Lower leg skin (tissue), 3 donors: Measurements from ENCODE around the gene TMEM239.

Source experiments
- POLR2A ChIP-seq, 2 donors: fragments of 450-650 bp; IDR thresholded peaks; one replicate each; pipeline ENCODE4 v1.6.1; 2016 to 2017; ENCODE audit warnings: antibody characterized with exemption in 2 of 2, mild to moderate bottlenecking in 1 of 2, moderate library complexity in 1 of 2
- TF ChIP-seq, protein P1 (sequence below), 3 donors: fragments of 450-650 bp; IDR thresholded peaks; one replicate each; pipeline ENCODE4 v1.5.1; 2016; ENCODE audit warnings: antibody characterized with exemption in 3 of 3, mild to moderate bottlenecking in 3 of 3, moderate library complexity in 2 of 3

DNA sequence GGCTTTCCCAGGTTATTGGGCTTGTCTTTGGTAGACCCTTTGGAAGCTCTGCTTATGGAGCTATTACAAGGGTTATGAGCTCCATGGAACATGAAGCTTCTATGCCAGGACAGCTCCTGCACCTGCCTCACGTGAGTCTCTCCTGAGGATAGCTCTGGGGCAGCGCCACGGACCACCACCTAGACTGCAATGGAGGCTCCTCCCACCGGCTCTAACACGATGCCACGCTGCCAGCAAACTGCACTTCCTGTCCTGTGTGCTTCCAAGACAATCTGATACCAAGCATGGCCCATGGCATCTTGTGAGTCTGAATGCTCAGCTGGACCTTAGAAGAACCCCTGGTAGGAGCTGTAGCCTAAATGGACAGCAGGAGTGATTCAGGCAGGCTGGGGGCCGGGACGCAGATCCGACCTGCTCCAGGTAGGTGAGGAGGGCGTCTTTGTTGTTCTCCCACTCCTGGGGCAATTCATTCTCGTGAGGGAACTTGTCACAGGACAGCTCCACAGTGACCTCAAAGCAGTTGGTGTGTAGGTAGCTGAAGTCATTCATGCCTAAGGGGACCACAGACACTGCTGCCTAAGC, 21.2 kb upstream of the TMEM239 start:
- TF ChIP-seq, protein P1, sequence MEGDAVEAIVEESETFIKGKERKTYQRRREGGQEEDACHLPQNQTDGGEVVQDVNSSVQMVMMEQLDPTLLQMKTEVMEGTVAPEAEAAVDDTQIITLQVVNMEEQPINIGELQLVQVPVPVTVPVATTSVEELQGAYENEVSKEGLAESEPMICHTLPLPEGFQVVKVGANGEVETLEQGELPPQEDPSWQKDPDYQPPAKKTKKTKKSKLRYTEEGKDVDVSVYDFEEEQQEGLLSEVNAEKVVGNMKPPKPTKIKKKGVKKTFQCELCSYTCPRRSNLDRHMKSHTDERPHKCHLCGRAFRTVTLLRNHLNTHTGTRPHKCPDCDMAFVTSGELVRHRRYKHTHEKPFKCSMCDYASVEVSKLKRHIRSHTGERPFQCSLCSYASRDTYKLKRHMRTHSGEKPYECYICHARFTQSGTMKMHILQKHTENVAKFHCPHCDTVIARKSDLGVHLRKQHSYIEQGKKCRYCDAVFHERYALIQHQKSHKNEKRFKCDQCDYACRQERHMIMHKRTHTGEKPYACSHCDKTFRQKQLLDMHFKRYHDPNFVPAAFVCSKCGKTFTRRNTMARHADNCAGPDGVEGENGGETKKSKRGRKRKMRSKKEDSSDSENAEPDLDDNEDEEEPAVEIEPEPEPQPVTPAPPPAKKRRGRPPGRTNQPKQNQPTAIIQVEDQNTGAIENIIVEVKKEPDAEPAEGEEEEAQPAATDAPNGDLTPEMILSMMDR (IDR thresholded peaks at IDR 0.05), result no peak
- TF ChIP-seq POLR2A (IDR thresholded peaks at IDR 0.05), result no peak
